Muscle of arm (tissue), 12 donors: ENCODE measurements around the gene GOLGA6L9. TPM values are rescaled to one million over a fixed set of nuclear protein-coding genes. Genes with fewer than 3 reads are reported as not detected.
"Not testable (repeated sequence)": the region's sequence is repeated elsewhere in the genome, so short reads cannot be mapped to it uniquely, and the experiment has no call there.

ENCODE experiments used
- DNase-seq: peaks from one replicate; pipeline ENCODE4 v3.0.0-alpha.2; 2013
- polyA plus RNA-seq, 12 donors: library from polyadenylated mRNA; unstranded; fragments of 120-200 nt; gene quantifications; one replicate each; pipeline ENCODE4 v1.2.1, GENCODE V29; 2013; ENCODE audit not compliant: insufficient read length in 12 of 12

GOLGA6L9 gene
- polyA plus RNA-seq, 12 donors = 1.1 to 9.3 (median 3.0) TPM; not detected in 1

DNA sequence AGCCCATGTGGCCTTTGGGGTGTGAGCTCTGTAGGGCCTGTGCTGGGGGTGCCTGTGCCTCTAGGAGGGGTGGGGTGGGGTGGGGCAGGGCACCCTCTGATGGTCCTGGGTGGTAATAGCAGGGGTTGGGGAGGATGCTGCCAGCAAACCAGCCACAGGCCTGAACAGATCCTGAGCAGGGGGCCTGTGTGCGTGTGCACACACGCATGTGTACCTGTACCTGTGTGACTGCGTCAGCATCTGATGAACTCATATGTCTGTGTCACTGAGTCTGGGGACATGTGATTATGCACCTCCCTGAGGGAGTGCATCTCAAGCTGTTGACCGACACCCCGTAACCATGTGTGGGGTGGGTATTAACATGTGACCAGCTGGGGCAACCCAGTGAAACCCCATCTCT lies 36.0 kb downstream of the GOLGA6L9 start:
- not testable (repeated sequence) for DNase-seq

DNA sequence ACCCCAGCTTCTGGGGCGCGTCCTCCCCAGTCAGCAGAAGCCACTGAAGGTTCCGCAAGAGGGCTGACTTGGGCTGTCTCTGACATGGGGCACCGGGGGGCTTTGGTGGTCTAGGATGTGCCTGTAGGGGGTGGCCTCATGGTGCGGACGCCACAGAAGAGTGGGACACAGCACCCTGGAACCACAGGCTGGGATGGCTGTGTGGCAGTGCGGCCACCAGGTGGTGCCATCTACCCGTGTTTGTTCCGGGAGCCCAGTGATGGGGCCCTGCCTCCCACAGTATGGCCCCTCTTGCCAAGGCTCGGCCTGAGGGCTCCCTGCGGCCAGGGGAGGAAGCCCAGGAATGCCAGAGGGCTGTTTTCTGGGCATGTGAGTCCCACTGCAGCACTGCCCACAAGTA lies 38.6 kb downstream of the GOLGA6L9 start:
- not testable (repeated sequence) for DNase-seq

DNA sequence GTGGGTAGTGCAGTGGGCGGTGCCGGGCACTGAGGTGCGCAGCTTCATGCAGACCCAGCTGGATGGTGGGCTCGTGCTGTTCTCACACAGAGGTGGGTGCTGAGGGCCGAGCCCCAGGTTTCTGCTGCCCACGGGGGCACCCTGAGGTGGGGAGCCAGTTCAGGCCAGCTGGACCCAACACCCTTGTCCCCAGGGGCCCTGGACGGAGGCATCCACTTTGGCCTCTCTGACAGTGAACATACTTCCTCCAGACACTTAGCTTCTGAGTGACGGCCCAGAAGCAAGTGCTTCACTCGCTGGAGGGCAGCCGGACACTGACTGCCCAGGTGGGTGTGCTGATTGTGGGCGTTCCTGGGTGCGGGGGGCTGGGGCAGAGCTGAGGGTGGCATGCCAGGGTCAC lies 39.8 kb downstream of the GOLGA6L9 start:
- not testable (repeated sequence) for DNase-seq

DNA sequence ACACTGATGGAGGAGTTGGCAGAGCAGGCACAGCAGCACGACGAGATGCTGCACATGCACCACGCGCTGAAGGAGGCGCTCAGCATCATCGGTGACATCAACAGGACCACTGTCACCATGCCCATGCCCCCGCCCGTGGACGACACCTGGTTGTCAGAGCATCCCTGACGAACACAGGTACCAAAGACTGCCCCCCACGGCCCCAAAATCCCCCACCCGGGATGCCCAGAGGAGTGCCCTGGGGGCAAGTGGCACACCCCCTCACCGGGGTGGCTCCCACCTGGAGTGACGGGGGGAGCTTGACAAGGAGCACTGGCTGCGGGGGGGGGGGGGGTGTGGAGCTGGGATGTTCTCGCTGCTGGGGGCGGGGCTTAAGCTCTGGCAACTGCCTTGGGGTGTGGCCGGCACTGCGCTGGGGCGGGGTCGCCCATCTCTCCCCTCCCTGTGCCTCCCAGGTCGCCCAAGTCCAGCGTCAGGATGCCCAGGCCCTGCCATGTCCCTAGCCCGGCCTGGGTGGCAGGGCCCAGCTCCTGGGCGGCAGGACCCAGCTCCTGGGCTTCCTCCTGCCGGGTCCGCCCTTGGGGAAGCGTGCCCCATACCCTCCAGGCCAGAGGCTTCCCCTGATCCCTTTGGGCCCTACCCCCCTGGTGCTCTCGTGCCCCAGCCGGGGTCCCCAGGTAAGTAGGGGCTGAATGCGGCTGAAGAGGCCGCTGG lies 42.8 kb downstream of the GOLGA6L9 start:
- not testable (repeated sequence) for DNase-seq

DNA sequence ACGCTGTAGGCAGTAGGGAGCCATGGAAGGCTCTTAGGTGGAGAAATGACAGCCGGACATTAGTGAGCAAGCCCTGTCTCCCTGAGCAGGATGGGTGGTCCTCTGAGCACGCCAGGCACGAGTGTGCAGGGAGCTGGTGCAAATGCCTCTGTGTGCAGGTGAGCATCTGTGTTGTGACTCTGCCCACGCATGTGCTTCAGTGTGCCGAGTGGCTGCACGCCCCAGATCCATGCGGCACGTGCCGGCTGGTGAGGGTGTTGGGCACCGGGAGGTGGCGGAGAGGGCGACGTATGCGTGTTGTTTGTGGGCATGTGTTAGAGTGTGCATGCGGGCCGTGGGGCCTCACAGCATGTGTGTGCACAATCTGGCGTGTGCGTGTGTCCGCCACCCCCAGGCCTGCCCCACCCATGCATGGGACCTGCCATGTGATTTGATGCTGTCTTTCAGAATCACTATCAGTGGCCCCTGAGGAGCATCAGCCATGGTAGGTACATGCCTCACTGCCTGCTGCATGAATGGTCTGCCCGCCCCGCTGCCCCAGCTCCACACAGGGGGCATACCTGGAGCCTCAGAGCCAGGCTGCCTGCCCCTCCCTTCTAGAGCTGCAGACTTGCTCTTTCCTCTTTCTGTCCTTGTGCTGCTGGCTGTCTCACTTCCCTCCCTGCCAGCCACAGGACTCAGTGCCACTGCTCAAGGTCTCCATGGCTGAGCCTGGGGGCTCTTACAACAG lies 45.1 kb downstream of the GOLGA6L9 start:
- not testable (repeated sequence) for DNase-seq

DNA sequence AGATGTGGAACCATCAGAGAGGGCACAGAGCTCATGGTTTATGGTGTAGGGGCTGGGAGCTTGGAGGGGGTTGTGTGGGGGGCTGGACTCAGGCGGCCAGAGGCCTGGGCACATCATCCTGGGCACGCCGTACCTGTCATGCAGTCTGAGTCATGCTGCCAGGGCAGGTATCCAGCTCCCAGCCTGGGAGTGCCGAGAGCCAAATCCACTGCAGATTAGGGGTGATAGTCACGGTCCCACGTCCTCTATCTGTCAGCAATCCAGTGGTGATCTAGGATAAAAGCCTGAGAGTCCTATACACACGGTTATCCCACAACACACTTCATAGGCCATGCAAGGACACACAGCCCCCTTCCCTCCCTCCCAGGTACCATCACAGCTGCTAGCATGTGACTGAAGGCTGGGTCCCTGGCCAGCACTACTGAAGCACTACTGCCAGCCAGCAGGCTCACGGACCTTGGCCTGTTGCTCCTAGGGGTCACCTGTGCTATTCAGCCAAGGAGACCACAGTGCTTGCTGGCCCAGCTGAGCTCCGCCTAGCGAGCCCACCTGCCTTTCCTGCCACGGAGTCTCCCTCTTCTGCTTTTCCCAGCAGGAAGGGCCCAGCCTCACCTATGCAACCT lies 45.8 kb downstream of the GOLGA6L9 start:
- not testable (repeated sequence) for DNase-seq

DNA sequence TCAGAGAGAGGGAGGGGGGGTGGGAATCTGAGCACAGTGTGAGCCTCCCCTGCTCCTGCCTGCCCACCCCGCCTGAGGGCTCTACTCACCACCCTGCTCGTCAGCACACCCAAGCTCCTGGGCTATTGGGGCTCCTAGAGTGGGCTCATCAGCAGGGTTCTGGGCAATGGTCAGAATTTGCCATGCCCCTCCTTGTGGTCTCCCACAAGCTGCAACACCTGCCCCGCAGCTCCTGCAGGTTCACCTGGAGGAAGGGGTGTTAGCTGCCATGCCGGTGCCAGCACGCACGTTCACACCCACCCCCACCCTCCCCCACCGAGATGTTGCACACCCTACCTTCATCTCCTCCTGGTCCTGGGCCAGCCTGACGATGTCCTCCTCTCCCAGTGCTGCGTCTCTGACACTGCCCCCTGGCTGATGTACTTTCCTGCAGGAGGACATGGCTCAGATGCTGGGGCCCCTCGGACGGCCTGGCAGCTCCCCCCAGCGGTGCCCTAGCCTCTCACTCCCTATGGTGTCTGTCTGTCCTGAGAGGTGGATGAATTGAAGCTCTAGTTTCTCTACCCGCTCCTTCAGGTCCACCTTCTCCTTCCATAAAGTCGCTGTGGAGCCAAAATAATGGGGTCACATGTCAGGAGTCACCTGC lies 47.2 kb downstream of the GOLGA6L9 start:
- not testable (repeated sequence) for DNase-seq

DNA sequence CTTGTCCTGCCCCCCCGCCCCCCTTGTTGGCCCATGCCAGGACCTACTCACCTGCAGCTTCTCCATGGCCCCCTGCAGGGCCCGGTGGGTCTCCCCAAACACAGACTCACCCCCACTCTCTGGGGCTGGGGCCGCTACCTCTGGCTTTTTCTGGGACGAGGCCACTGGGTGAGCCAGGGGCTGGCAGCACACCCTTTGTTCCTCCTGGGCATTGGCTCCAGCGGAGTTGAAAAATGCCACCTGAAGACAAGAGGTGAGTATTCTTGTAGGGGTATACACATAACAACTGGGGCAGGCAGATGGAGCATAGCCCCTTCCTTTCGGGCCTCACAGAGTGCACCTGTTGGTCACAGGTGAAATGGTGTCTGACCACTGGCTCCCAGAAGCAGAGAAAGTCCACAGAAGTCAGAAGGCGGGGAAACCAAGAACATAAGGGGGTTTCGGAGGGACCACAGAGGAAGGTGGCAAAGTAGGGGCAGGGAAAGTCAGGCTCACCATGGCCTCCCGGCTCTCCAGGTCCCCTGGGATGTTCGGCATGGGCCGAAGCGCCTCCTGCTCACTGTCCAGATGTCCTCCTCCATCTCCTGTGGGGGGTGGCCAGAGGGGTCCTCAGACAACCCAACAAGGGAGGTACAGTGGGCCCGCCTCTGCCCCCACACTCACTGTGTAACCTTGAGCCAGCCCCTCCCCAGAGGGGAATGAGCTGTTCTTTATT lies 47.9 kb downstream of the GOLGA6L9 start:
- DNase-seq = not testable (repeated sequence)

Other genes with a start within 250 kb of the GOLGA6L9 start
- gene EFL1, start 167.1 kb upstream of the GOLGA6L9 start, polyA plus RNA-seq = 10 to 100 TPM in 10 of 12 donors, 1 to 10 TPM in 1, not detected in 1; 9.3 to 17.8 (median 14.4) TPM
- gene SAXO2, start 167.0 kb upstream of the GOLGA6L9 start, polyA plus RNA-seq = 1 to 10 TPM in 9 of 12 donors, under 1 TPM in 1, not detected in 2; 0.74 to 4.6 (median 2.2) TPM
- gene GOLGA6L10, start 80.3 kb upstream of the GOLGA6L9 start, polyA plus RNA-seq = 10 to 100 TPM in 1 of 12 donors, 1 to 10 TPM in 6, under 1 TPM in 3, not detected in 2; 0.20 to 12.9 (median 1.5) TPM
- 1,000 to 10,000 TPM; 2,266 to 6,063 (median 2,811) TPM for gene RPS17, start 110.6 kb downstream of the GOLGA6L9 start, polyA plus RNA-seq
- 1 to 10 TPM in 2 of 12 donors, under 1 TPM in 8, not detected in 2; 0.25 to 1.2 (median 0.71) TPM for gene CPEB1, start 217.5 kb downstream of the GOLGA6L9 start, polyA plus RNA-seq